ENCODE measurements around the gene MMS19.
A peak's percentile ranks its signal among the peaks of the same experiment; 100 is the strongest.

The MMS19 gene

DNA sequence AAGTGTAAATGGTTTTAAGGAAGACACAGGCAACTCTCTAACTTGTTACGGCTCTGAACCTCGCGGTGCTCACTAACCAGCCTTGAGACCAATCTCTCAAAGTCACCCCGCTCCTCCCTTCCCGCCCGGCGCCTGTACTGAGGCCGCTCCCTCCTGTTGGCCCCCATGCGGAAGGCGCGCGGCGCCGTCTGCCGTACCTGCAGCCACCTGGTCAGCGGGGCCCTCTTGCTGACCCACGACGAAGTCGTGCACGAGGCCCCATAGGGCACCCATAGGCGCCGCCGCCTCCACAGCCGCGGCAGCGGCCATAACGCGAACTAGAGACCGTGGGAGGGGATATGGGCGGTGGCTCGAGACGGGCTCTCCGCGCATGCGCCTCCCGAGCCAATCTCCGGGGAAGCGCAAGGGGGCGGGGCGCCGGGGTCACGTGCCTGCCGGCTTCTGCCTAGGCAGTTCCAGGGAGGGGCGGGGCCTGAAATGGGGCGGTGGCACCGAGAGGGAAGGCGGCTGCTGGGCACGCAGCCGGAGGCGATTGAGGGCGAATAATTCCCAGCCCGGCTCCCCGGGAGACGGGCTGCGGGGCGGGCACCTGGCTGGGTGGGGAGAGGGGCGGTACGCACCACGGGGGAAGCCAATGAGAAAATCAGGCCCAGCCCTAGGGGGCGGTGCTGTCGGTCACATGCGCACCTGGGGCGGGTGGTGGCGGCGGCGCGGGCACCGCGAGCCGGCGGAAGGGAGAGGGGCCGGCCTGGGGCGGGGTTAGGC, at the start of gene MMS19:
Gene MMS19 (minus strand): TSS at position 347 of the 765 bp plus-strand sequence. CDS start 38 bp downstream, at position 309.
- peaks cover 35% of the 10 kb centered on the region for H3K4me1 Mint-ChIP-seq (ENCODE audit: low read depth)
- H3K36me3 Mint-ChIP-seq (ENCODE audit: low read depth) = peaks cover 4% of the 10 kb centered on the region
- H3K9me3 Mint-ChIP-seq = no peaks in the 10 kb centered on the region
- H3K27me3 Mint-ChIP-seq (ENCODE audit: low read depth) = peaks cover 34% of the 10 kb centered on the region
- peak within 1 kb of the TSS; percentile 93 for H3K4me3 Mint-ChIP-seq
- H3K27ac Mint-ChIP-seq = peak within 1 kb of the TSS; percentile 98

GRCh38 chr10:97547962-97548361, 49.7 kb upstream of the MMS19 start:
- Mint-ChIP-seq H3K27ac (no peak overlapping the region), H3K4me3 (no peak overlapping the region)

DNA sequence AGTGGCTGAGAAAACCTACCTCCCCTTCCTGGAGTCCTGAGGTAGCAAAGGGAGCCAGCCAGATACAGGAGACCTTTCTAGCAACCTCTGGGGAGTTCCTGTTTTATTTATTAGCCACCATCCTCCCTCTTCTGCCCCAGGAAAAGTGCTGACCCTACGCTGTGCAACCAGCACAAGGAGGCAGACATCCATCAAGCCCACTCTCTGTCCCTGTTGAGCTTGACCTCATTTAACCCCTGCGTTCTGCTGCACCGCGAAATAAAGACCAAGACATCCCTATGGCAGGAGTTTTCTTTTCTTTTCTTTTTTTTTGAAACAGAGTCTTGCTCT, 49.0 kb upstream of the MMS19 start:
- Mint-ChIP-seq H3K27ac (no peak overlapping the region), H3K36me3 (ENCODE audit: low read depth) (no peaks in the 10 kb centered on the region), H3K4me3 (no peak overlapping the region), H3K27me3 (ENCODE audit: low read depth) (peaks cover 5% of the 10 kb centered on the region), H3K4me1 (ENCODE audit: low read depth) (peaks cover 10% of the 10 kb centered on the region), H3K9me3 (no peaks in the 10 kb centered on the region)

More at GRCh38 chr10:97547962-97548361, 49.7 kb upstream of the MMS19 start:
- Mint-ChIP-seq H3K4me1 (ENCODE audit: low read depth) (peaks cover 7% of the 10 kb centered on the region), H3K27me3 (ENCODE audit: low read depth) (peaks cover 5% of the 10 kb centered on the region), H3K9me3 (no peaks in the 10 kb centered on the region), H3K36me3 (ENCODE audit: low read depth) (no peaks in the 10 kb centered on the region)

- Mint-ChIP-seq H3K9me3 (no peaks in the 10 kb centered on the region), H3K36me3 (ENCODE audit: low read depth) (no peaks in the 10 kb centered on the region), H3K27me3 (ENCODE audit: low read depth) (peaks cover 5% of the 10 kb centered on the region), H3K4me1 (ENCODE audit: low read depth) (peaks cover 13% of the 10 kb centered on the region), H3K27ac (no peak overlapping the region), H3K4me3 (no peak overlapping the region)
These were observed 48.4 kb upstream of the MMS19 start for GRCh38 chr10:97546456-97547270.

GRCh38 chr10:97543025-97543546, 44.9 kb upstream of the MMS19 start:
- no peaks in the 10 kb centered on the region for H3K9me3 Mint-ChIP-seq
- H3K36me3 Mint-ChIP-seq (ENCODE audit: low read depth) = no peaks in the 10 kb centered on the region
- H3K4me1 Mint-ChIP-seq (ENCODE audit: low read depth) = peaks cover 13% of the 10 kb centered on the region
- peak overlapping the region; percentile 79 for H3K27ac Mint-ChIP-seq
- peaks cover 5% of the 10 kb centered on the region for H3K27me3 Mint-ChIP-seq (ENCODE audit: low read depth)
- H3K4me3 Mint-ChIP-seq = peak overlapping the region; percentile 41

DNA sequence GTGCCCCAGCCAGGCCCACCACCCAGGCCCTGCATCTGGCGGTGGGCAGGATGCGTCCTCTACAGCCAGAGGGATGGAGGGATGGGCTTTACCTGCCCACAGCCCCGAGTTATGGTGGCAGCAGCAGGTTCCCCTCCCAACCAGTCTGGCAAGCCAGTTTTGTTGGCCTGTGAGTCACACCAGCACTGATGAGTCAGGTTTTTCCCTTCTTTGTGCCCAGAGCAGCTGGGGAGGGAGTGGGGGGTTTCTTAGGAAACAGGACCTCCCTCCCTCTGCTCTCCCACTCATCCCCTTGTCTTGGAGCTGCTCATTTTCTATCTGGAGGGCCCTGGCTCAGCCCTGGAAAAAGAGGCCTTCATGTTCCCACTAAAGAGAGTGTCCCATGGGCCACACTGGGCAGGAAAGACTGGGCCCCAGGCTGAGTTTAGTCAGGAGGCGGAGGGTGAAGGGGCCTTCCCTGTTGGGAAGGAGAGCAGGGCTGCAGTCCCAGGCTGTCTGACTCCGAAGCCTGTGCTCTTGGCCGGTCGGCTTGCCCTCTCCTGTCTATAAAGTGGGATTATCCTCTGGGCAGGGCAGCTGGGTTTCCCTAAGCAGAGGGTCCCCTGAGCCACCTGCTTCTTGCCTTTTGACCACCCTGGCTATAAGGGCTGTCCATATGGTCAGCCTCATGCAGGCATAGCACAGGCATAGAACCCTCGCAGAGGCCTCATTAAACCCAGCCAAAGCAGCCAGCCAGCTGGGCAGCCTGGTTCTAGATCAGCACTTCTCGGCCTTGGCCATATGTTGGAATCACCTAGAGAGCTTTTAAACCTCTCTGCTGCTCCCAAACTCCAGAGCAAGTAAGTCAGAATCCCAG, 44.2 kb upstream of the MMS19 start:
- Mint-ChIP-seq H3K4me1 (ENCODE audit: low read depth) (peaks cover 13% of the 10 kb centered on the region), H3K27me3 (ENCODE audit: low read depth) (peaks cover 5% of the 10 kb centered on the region), H3K9me3 (no peaks in the 10 kb centered on the region), H3K36me3 (ENCODE audit: low read depth) (no peaks in the 10 kb centered on the region), H3K4me3 (no peak overlapping the region), H3K27ac (no peak overlapping the region)

- Mint-ChIP-seq H3K9me3 (no peaks in the 10 kb centered on the region), H3K4me3 (no peak overlapping the region), H3K4me1 (ENCODE audit: low read depth) (peaks cover 13% of the 10 kb centered on the region), H3K27ac (no peak overlapping the region), H3K36me3 (ENCODE audit: low read depth) (no peaks in the 10 kb centered on the region), H3K27me3 (ENCODE audit: low read depth) (no peaks in the 10 kb centered on the region)
These were observed 42.7 kb upstream of the MMS19 start for GRCh38 chr10:97540669-97541500.

DNA sequence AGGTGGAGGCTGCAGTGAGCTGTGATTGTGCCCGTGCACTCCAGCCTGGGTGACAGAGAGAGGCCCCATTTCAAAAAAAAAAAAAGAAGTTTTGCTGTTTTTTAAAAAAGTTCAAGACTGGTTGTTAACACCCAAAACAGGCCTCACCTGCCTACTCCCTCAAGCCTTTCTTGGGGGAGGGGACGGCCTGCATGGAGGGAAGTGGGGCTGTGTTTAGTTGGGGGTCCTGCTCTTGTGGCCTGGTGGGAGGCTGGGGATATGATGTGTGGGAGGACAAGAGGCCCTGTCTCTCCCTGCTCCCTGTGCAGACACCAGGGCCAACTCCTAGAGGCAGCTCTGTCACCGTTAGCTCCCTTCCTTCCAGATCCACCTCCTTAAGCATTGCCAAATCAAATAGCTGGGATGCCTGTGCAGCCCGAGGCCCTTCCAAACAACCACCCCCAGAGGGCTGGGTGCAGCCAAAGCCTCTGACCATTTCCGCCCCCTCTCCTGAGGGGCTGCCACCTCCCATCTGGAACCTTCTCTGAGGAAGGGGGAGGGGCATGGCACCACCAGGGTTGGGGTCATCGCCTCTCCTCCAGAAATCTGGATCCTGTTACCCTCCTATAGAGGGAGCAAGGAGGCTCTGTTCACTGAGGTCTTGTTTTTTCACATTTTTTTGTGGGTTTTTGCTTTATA, 41.4 kb upstream of the MMS19 start:
- H3K27me3 Mint-ChIP-seq (ENCODE audit: low read depth) = no peaks in the 10 kb centered on the region
- H3K4me3 Mint-ChIP-seq = no peak overlapping the region
- H3K36me3 Mint-ChIP-seq (ENCODE audit: low read depth) = no peaks in the 10 kb centered on the region
- peaks cover 13% of the 10 kb centered on the region for H3K4me1 Mint-ChIP-seq (ENCODE audit: low read depth)
- no peaks in the 10 kb centered on the region for H3K9me3 Mint-ChIP-seq
- no peak overlapping the region for H3K27ac Mint-ChIP-seq

DNA sequence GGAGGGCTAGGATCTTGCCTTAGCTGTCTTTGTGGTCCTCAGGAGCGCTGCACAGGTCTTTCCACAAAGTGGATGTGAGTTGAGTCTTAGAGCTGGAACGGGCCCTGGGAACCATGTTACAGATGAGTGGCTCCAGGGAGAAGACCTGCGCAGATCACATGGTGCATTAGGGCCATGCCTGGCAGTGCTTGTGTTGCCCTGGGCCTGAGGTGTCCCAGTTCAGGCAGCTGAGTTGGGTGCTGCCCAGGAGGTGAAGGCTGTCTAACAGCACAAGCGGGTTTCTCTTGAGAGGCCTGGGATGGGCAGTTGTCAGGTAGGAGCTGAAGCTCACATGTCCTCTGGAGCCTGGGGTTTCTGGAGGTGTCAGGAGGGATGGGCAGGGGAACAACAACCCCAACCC, 40.6 kb upstream of the MMS19 start:
- H3K27ac Mint-ChIP-seq = no peak overlapping the region
- H3K4me1 Mint-ChIP-seq (ENCODE audit: low read depth) = peaks cover 13% of the 10 kb centered on the region
- H3K9me3 Mint-ChIP-seq = no peaks in the 10 kb centered on the region
- no peak overlapping the region for H3K4me3 Mint-ChIP-seq
- no peaks in the 10 kb centered on the region for H3K27me3 Mint-ChIP-seq (ENCODE audit: low read depth)
- H3K36me3 Mint-ChIP-seq (ENCODE audit: low read depth) = no peaks in the 10 kb centered on the region

- H3K27me3 Mint-ChIP-seq (ENCODE audit: low read depth) = no peaks in the 10 kb centered on the region
- no peaks in the 10 kb centered on the region for H3K9me3 Mint-ChIP-seq
- no peak overlapping the region for H3K27ac Mint-ChIP-seq
- H3K4me1 Mint-ChIP-seq (ENCODE audit: low read depth) = peaks cover 10% of the 10 kb centered on the region
- no peaks in the 10 kb centered on the region for H3K36me3 Mint-ChIP-seq (ENCODE audit: low read depth)
- H3K4me3 Mint-ChIP-seq = no peak overlapping the region
These were observed 40.2 kb upstream of the MMS19 start for GRCh38 chr10:97538411-97538810.

DNA sequence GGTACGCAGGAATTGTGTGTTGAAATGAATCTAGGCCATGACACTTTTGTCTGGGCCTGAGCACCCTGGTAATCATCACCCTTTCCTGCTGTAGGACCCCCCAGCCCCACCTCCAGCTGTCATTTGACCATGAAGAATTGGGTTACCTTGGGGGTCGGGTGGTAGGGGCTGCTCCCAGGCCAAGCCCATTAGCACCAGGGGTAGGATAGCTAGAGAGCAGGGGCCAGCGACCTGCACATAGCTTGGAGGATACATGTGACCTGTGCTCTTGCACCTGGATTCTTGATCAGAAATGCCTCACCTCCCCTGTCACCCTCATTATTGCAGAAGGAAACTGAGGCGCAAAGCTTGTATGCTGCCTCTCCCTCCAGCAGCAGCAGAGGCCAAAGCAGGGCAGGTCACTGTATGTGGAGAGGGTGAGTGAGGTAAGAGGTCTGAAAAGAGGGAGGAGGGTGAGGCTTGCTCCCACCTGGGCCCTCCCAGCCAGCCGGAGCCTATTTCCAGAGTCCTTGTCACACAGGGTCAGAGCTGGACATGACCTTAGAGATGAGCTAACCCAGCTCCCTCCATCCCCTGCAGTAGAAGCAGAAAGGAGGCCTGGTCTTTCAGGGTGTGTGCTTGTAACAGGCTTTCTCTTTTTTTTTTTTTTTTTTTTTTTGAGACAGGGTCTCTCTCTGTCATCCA, 39.1 kb upstream of the MMS19 start:
- Mint-ChIP-seq H3K4me3 (no peak overlapping the region), H3K27me3 (ENCODE audit: low read depth) (no peaks in the 10 kb centered on the region), H3K27ac (no peak overlapping the region), H3K36me3 (ENCODE audit: low read depth) (no peaks in the 10 kb centered on the region), H3K9me3 (no peaks in the 10 kb centered on the region), H3K4me1 (ENCODE audit: low read depth) (peaks cover 4% of the 10 kb centered on the region)

DNA sequence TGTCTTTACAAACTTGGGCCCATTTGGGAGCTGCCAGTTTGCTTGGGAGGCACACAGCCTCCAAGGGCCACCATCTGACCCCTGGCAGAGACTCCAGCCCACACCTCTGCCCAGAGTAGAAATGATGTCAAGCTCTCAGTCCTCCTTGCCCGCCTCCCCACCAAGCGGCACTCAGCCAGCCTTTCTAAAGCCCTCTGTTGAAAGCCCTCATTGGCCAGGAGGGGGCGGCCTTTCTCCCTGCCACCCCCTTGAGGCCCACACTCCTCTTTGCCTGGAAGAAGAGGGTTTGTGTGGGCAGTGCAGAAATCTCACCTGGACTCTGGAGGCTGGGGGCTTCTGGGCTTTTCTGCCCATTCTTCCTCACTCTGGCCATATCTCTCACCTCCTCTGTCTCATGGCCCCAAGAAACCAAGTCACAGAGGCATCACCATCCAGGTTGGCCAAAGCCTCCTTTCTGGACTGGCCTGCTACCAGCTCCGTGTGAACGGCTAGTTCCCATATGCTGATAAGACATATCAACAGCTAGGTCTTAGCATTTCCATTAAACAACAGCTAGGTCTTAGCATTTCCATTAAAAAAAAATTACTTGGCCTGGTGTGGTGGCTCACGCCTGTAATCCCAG, 36.6 kb upstream of the MMS19 start:
- Mint-ChIP-seq H3K27me3 (ENCODE audit: low read depth) (no peaks in the 10 kb centered on the region), H3K4me1 (ENCODE audit: low read depth) (no peaks in the 10 kb centered on the region), H3K9me3 (no peaks in the 10 kb centered on the region), H3K27ac (no peak overlapping the region), H3K4me3 (no peak overlapping the region), H3K36me3 (ENCODE audit: low read depth) (no peaks in the 10 kb centered on the region)

Data from T-helper 1 cell treated with Interleukin-12 subunit alpha and Interleukin-12 subunit beta and Interleukin-4 antibody, amounts not matched to agents 30 μg/mL and 1 μg/mL, for 36 hours (primary cell).